ENCODE results near the gene TRIM66. TPM values are rescaled to one million over a fixed set of nuclear protein-coding genes. Genes with fewer than 3 reads are reported as not detected.

TRIM66 gene
- total RNA-seq, 2 experiments from 2014 or later = 4.4 to 19.0 TPM

GRCh38 chr11:8640267-8640906 is 42.1 kb downstream of the TRIM66 start:
- H3K79me2 ChIP-seq (ENCODE audit: insufficient read depth, low read depth, low read length) = no peaks in the 10 kb centered on the region
- H3K9me3 ChIP-seq (ENCODE audit: low read length) = no peaks in the 10 kb centered on the region
- no peak for DNase-seq (ENCODE audit: low spot score)
- no TSS peak for BruUV-seq (replicated peaks)
- ChIA-PET CTCF (ENCODE audit: unreplicated experiment) (no interaction called here), POLR2A (interaction anchor here (0.9 to 1.6 kb wide), 2 partner anchors 12 to 17 kb away, joined by 3 to 4 read pairs; no protein-coding TSS in a partner anchor)
- H3K27ac ChIP-seq (ENCODE audit: low read depth, low read length, poor library complexity, severe bottlenecking) = no peak overlapping the region
- H2AFZ ChIP-seq (ENCODE audit: low read length) = no peak overlapping the region
- H3K4me3 ChIP-seq (ENCODE audit: low read depth, low read length, poor library complexity, severe bottlenecking) = no peak overlapping the region
- H3K36me3 ChIP-seq (ENCODE audit: insufficient read depth, low read length) = peaks cover 64% of the 10 kb centered on the region
- intact Hi-C loops (cut with micrococcal nuclease; ENCODE audit: unreplicated experiment) = no loop called here
- no peaks in the 10 kb centered on the region for H4K20me1 ChIP-seq (ENCODE audit: insufficient read depth, low read length)
- H3K4me1 ChIP-seq (ENCODE audit: insufficient read depth, low read length, poor library complexity, severe bottlenecking) = no peaks in the 10 kb centered on the region
- no peaks in the 10 kb centered on the region for H3K9me2 ChIP-seq (ENCODE audit: insufficient read depth, low read length)
- H3K4me2 ChIP-seq (ENCODE audit: low read length) = no peak overlapping the region
- TF ChIP-seq EZH2phosphoT487 (IDR thresholded peaks at IDR 0.05; ENCODE audit: borderline replicate concordance, low read depth, low read length) = no peak
- TF ChIP-seq CTCF (conservative IDR thresholded peaks at IDR 0.05; ENCODE audit: low read length) = no peak

- no peaks in the 10 kb centered on the region for H4K20me1 ChIP-seq (ENCODE audit: insufficient read depth, low read length)
- H3K79me2 ChIP-seq (ENCODE audit: insufficient read depth, low read depth, low read length) = no peaks in the 10 kb centered on the region
- no peak overlapping the region for H3K4me3 ChIP-seq (ENCODE audit: low read depth, low read length, poor library complexity, severe bottlenecking)
- TF ChIP-seq CTCF (conservative IDR thresholded peaks at IDR 0.05; ENCODE audit: low read length) (no peak), EZH2phosphoT487 (IDR thresholded peaks at IDR 0.05; ENCODE audit: borderline replicate concordance, low read depth, low read length) (no peak)
- H3K9me3 ChIP-seq (ENCODE audit: low read length) = no peaks in the 10 kb centered on the region
- no peaks in the 10 kb centered on the region for H3K4me1 ChIP-seq (ENCODE audit: insufficient read depth, low read length, poor library complexity, severe bottlenecking)
- ChIA-PET CTCF (ENCODE audit: unreplicated experiment) (no interaction called here), POLR2A (interaction anchor here (0.9 to 1.6 kb wide), 3 partner anchors 11 to 17 kb away, joined by 3 to 4 read pairs (median 3); no protein-coding TSS in a partner anchor)
- no peaks in the 10 kb centered on the region for H3K9me2 ChIP-seq (ENCODE audit: insufficient read depth, low read length)
- H3K36me3 ChIP-seq (ENCODE audit: insufficient read depth, low read length) = peaks cover 64% of the 10 kb centered on the region
- no peak overlapping the region for H3K4me2 ChIP-seq (ENCODE audit: low read length)
- no TSS peak for BruUV-seq (replicated peaks)
- no peak overlapping the region for H2AFZ ChIP-seq (ENCODE audit: low read length)
- no peak overlapping the region for H3K27ac ChIP-seq (ENCODE audit: low read depth, low read length, poor library complexity, severe bottlenecking)
- intact Hi-C loops (cut with micrococcal nuclease; ENCODE audit: unreplicated experiment) = no loop called here
- no peak for DNase-seq (ENCODE audit: low spot score)
Measured at GRCh38 chr11:8639655-8640054, 42.8 kb downstream of the TRIM66 start.

- no peaks in the 10 kb centered on the region for H3K4me1 ChIP-seq (ENCODE audit: insufficient read depth, low read length, poor library complexity, severe bottlenecking)
- no peak overlapping the region for H3K4me3 ChIP-seq (ENCODE audit: low read depth, low read length, poor library complexity, severe bottlenecking)
- H3K4me2 ChIP-seq (ENCODE audit: low read length) = no peak overlapping the region
- no peaks in the 10 kb centered on the region for H3K9me3 ChIP-seq (ENCODE audit: low read length)
- H3K9me2 ChIP-seq (ENCODE audit: insufficient read depth, low read length) = no peaks in the 10 kb centered on the region
- H4K20me1 ChIP-seq (ENCODE audit: insufficient read depth, low read length) = no peaks in the 10 kb centered on the region
- H2AFZ ChIP-seq (ENCODE audit: low read length) = no peak overlapping the region
- no peak for DNase-seq (ENCODE audit: low spot score)
- no peaks in the 10 kb centered on the region for H3K79me2 ChIP-seq (ENCODE audit: insufficient read depth, low read depth, low read length)
- ChIA-PET CTCF (ENCODE audit: unreplicated experiment) (no interaction called here), POLR2A (interaction anchor here (0.5 to 1.1 kb wide), 4 partner anchors 21 to 285 kb away, joined by 3 read pairs; partner anchors contain the start of genes RPL27A and TRIM66)
- no TSS peak for BruUV-seq (replicated peaks)
- H3K36me3 ChIP-seq (ENCODE audit: insufficient read depth, low read length) = peaks cover 54% of the 10 kb centered on the region
- TF ChIP-seq EZH2phosphoT487 (IDR thresholded peaks at IDR 0.05; ENCODE audit: borderline replicate concordance, low read depth, low read length) = no peak
- no peak for TF ChIP-seq CTCF (conservative IDR thresholded peaks at IDR 0.05; ENCODE audit: low read length)
- H3K27ac ChIP-seq (ENCODE audit: low read depth, low read length, poor library complexity, severe bottlenecking) = no peak overlapping the region
- intact Hi-C loops (cut with micrococcal nuclease; ENCODE audit: unreplicated experiment) = no loop called here
Measured at GRCh38 chr11:8638300-8638699, 44.2 kb downstream of the TRIM66 start.
